H1 (cell line): ENCODE results near the gene PIP5K1C. TPM values are rescaled to one million over a fixed set of nuclear protein-coding genes. Genes with fewer than 3 reads are reported as not detected.

Source experiments
- polyA plus RNA-seq, 7 experiments: library from polyadenylated mRNA; depleted of rRNA in 3 of 7; stranded (reverse) in 5 of 7; unstranded in 2 of 7; fragments of >200 nt in 5 of 7; fragments of 200-250 nt in 2 of 7; gene quantifications; 1 replicate in 5 of 7; 2 replicates in 1 of 7; 4 replicates in 1 of 7; pipeline versions ENCODE4 v1.2.1 to v1.2.3, GENCODE V29; 2011 to 2013; ENCODE audit warnings: missing spikeins in 2 of 7, mixed read lengths in 2 of 7
- total RNA-seq: library from RNA; stranded (reverse); fragmentation: NEBNext Ultra II Directional; extraction: Animal tissue kit (Norgen Biotek cat#: 25700); gene quantifications from 2 replicates; pipeline ENCODE4 v1.2.1, GENCODE V29; 2021
- TF ChIP-seq, protein P1 (sequence below): fragments of 300-600 bp; sonication (generic); IDR thresholded peaks from 2 replicates; pipeline ENCODE4 v1.7.1; 2012; ENCODE audit warnings: low read length, moderate library complexity, mild to moderate bottlenecking, inconsistent platforms; ENCODE audit not compliant: insufficient replicate concordance

The PIP5K1C gene
- total and polyA plus RNA-seq, 2 of the 8 experiments (the other 6 are each of a cell fraction or from before 2014, with no cell fraction given) = 10.6 to 32.9 TPM

DNA sequence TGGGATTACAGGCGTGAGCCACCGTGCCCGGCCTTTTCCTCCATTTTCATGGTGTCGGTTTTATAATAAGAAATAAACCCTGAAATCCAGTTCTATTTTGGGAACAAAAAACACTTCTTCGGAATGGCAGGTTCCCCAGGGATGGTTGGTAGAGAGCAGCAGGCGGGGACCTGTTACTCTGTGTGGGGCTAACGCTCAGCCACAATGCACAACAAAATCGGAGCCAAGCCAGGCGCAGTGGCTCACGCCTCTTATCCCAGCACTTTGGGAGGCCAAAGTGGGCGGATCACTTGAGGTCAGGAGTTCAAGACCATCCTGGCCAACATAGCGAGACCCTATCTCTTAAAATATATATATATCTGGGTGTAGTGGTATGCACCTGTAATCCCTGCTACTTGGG, 99.2 kb downstream of the PIP5K1C start (continued):
- TF ChIP-seq, protein P1, sequence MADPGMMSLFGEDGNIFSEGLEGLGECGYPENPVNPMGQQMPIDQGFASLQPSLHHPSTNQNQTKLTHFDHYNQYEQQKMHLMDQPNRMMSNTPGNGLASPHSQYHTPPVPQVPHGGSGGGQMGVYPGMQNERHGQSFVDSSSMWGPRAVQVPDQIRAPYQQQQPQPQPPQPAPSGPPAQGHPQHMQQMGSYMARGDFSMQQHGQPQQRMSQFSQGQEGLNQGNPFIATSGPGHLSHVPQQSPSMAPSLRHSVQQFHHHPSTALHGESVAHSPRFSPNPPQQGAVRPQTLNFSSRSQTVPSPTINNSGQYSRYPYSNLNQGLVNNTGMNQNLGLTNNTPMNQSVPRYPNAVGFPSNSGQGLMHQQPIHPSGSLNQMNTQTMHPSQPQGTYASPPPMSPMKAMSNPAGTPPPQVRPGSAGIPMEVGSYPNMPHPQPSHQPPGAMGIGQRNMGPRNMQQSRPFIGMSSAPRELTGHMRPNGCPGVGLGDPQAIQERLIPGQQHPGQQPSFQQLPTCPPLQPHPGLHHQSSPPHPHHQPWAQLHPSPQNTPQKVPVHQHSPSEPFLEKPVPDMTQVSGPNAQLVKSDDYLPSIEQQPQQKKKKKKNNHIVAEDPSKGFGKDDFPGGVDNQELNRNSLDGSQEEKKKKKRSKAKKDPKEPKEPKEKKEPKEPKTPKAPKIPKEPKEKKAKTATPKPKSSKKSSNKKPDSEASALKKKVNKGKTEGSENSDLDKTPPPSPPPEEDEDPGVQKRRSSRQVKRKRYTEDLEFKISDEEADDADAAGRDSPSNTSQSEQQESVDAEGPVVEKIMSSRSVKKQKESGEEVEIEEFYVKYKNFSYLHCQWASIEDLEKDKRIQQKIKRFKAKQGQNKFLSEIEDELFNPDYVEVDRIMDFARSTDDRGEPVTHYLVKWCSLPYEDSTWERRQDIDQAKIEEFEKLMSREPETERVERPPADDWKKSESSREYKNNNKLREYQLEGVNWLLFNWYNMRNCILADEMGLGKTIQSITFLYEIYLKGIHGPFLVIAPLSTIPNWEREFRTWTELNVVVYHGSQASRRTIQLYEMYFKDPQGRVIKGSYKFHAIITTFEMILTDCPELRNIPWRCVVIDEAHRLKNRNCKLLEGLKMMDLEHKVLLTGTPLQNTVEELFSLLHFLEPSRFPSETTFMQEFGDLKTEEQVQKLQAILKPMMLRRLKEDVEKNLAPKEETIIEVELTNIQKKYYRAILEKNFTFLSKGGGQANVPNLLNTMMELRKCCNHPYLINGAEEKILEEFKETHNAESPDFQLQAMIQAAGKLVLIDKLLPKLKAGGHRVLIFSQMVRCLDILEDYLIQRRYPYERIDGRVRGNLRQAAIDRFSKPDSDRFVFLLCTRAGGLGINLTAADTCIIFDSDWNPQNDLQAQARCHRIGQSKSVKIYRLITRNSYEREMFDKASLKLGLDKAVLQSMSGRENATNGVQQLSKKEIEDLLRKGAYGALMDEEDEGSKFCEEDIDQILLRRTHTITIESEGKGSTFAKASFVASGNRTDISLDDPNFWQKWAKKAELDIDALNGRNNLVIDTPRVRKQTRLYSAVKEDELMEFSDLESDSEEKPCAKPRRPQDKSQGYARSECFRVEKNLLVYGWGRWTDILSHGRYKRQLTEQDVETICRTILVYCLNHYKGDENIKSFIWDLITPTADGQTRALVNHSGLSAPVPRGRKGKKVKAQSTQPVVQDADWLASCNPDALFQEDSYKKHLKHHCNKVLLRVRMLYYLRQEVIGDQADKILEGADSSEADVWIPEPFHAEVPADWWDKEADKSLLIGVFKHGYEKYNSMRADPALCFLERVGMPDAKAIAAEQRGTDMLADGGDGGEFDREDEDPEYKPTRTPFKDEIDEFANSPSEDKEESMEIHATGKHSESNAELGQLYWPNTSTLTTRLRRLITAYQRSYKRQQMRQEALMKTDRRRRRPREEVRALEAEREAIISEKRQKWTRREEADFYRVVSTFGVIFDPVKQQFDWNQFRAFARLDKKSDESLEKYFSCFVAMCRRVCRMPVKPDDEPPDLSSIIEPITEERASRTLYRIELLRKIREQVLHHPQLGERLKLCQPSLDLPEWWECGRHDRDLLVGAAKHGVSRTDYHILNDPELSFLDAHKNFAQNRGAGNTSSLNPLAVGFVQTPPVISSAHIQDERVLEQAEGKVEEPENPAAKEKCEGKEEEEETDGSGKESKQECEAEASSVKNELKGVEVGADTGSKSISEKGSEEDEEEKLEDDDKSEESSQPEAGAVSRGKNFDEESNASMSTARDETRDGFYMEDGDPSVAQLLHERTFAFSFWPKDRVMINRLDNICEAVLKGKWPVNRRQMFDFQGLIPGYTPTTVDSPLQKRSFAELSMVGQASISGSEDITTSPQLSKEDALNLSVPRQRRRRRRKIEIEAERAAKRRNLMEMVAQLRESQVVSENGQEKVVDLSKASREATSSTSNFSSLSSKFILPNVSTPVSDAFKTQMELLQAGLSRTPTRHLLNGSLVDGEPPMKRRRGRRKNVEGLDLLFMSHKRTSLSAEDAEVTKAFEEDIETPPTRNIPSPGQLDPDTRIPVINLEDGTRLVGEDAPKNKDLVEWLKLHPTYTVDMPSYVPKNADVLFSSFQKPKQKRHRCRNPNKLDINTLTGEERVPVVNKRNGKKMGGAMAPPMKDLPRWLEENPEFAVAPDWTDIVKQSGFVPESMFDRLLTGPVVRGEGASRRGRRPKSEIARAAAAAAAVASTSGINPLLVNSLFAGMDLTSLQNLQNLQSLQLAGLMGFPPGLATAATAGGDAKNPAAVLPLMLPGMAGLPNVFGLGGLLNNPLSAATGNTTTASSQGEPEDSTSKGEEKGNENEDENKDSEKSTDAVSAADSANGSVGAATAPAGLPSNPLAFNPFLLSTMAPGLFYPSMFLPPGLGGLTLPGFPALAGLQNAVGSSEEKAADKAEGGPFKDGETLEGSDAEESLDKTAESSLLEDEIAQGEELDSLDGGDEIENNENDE = no peak
